Prostate gland (tissue), 2 donors: ENCODE measurements around the gene PIGW. TPM values are rescaled to one million over a fixed set of nuclear protein-coding genes. Genes with fewer than 3 reads are reported as not detected.
A peak's percentile ranks its signal among the peaks of the same experiment; 100 is the strongest.

Experiments
- DNase-seq: peaks from one replicate; pipeline ENCODE4 v3.0.0-alpha.2; 2019; ENCODE audit warnings: low spot score
- H3K27ac ChIP-seq, 2 donors: fragments of 200-600 bp; sonication (generic); 2 replicates each; pipeline ENCODE4 v1.5.1; 2017 to 2019
- H3K27me3 ChIP-seq: fragments of 200-600 bp; sonication (generic); replicated peaks from 2 replicates; pipeline ENCODE4 v1.5.1; 2019; ENCODE audit not compliant: insufficient read depth
- H3K36me3 ChIP-seq, 2 donors: fragments of 200-600 bp; sonication (generic); 1 replicate in 1 of 2; 2 replicates in 1 of 2; pipeline versions ENCODE4 v1.5.1 to v1.8.1; 2017 to 2019
- H3K4me1 ChIP-seq: fragments of 200-600 bp; sonication (generic); replicated peaks from 2 replicates; pipeline ENCODE4 v1.5.1; 2019
- H3K4me3 ChIP-seq, 2 donors: fragments of 200-600 bp; sonication (generic); 2 replicates each; pipeline ENCODE4 v1.5.1; 2017 to 2019
- H3K9me3 ChIP-seq: fragments of 200-600 bp; sonication (generic); 2 replicates; pipeline ENCODE4 v1.5.1; 2017
- CTCF ChIP-seq, 4 experiments: fragments of 200-600 bp in 2 of 4; fragments of 450-650 bp in 2 of 4; sonication (generic) in 2 of 4; IDR thresholded peaks; 1 replicate in 3 of 4; 2 replicates in 1 of 4; pipeline ENCODE4 v1.5.1; 2016 to 2019; ENCODE audit warnings: antibody characterized with exemption in 4 of 4, mild to moderate bottlenecking in 2 of 4, moderate library complexity in 2 of 4
- POLR2A ChIP-seq: fragments of 450-650 bp; IDR thresholded peaks from one replicate; pipeline ENCODE4 v1.6.1; 2016; ENCODE audit warnings: antibody characterized with exemption, mild to moderate bottlenecking
- POLR2AphosphoS5 ChIP-seq: sonication (generic); formaldehyde crosslinking; IDR thresholded peaks from one replicate; pipeline ENCODE4 v1.6.1; 2017; ENCODE audit warnings: antibody characterized with exemption
- WGBS: methylation state at CpG from one replicate; pipeline ENCODE4 v1.1.5; 2018; 5-methylcytosine and 5-hydroxymethylcytosine counted together
- intact Hi-C: fragments of 100-400 bp; cut with DNase I; formaldehyde crosslinking; loops from one replicate; pipeline ENCODE4 v1.14.2; 2022
- total RNA-seq, 2 donors: library from RNA; depleted of rRNA; stranded (reverse); fragments of >200 nt; gene quantifications; one replicate each; pipeline ENCODE4 v1.1.0, GENCODE V29; 2016

Gene PIGW
- total RNA-seq, 2 donors from 2014 or later, result 6.4 to 7.1 TPM

DNA sequence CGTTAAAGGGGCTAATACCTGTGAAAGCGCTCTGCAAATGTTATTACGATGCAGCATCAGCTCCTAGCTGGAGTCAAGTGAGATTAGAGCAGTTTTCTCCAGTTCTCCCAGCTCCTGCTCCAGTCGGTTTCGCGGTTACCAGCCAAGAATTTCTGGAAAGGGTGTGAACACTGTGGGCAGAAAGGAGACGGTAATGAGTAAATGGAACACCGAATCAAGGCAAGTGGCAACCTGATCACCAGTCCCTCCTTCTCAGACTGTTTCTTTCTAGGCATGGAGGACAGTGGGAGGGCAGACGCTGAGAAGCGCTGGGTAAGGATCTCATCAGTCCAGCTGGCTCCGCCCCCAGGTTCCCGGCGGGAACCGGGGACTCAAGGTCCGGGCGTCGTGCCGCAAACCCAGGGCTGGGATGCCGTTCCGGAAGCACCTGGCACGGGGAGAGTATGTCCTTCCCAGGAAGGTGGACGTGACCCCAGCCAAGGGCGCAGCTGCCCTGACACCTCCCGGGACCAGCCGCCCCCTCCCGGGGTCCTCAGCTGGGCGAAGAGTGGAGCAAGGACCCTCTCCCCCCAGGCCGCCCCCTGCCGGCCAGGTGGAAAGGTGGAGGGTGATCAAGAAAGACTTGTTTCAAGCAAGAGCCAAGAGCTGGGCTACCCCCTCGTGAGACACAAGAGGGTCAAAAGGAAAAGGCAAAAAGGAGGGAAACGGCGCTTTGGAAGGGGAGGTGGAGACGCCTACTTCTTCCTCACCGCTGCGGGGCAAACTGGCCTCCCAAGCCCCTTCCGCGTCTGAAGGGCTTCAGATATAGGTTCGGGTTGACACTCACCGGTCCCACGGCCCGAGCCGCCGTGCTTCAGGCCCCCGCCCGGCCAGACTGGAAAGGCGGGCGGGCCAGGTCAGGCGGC, 600 bp upstream of the PIGW start:
- Histone ChIP-seq H3K27me3 (no peaks in the 10 kb centered on the region), H3K27ac (peak overlapping the region; percentile 91 to 95), H3K4me3 (peak overlapping the region; percentile 80 to 85), H3K36me3 (no peaks in the 10 kb centered on the region), H3K4me1 (peaks cover 5% of the 10 kb centered on the region), H3K9me3 (no peaks in the 10 kb centered on the region)
- WGBS, result 5% methylated on average over 47 of the region's 48 CpGs
- TF ChIP-seq POLR2AphosphoS5, result peak; percentile 40
- TF ChIP-seq POLR2A, result peak; percentile 20
- peak in 3 of 4 experiments; percentile 17 to 40 (median 37) for TF ChIP-seq CTCF (IDR thresholded peaks at IDR 0.05)
- intact Hi-C loops, result loop anchor here (5.0 to 10.0 kb wide), 2 partner anchors 47 to 821 kb away; partner anchors contain the start of gene ZNHIT3
- DNase-seq, result peak; percentile 61

DNA sequence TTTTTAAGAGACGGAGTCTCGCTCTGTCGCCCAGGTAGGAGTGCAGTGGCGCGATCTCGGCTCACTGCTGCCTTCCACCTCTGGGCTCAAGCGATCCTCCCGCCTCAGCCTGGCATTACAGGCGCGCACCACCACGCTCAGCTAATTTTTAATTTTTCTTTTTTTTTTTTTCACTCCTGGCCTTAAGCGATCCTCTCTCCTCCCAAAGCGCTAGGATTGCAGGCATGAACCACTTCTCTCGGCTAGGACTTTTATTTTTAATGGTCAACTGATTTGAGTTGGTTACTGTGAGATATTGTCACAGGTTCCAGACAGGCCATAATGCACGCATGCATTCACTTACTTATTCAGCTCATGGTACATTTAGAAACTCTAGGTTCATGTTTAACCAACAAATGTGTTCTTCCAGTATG, 888 bp downstream of the PIGW start:
- peak overlapping the region; percentile 91 to 95 for H3K27ac ChIP-seq
- H3K4me3 ChIP-seq, result peak overlapping the region; percentile 80 to 85
- H3K27me3 ChIP-seq, result no peaks in the 10 kb centered on the region
- H3K36me3 ChIP-seq, result no peaks in the 10 kb centered on the region
- DNase-seq, result no peak
- peaks cover 5% of the 10 kb centered on the region for H3K4me1 ChIP-seq
- H3K9me3 ChIP-seq, result no peaks in the 10 kb centered on the region
- WGBS, result 7% methylated on average over 15 of the region's 15 CpGs
- intact Hi-C loops, result loop anchor here (10.0 kb wide), 1 partner anchor 819 kb away; no protein-coding TSS in a partner anchor
- no peak for TF ChIP-seq CTCF (IDR thresholded peaks at IDR 0.05)
- TF ChIP-seq POLR2AphosphoS5, result no peak
- TF ChIP-seq POLR2A, result no peak

DNA sequence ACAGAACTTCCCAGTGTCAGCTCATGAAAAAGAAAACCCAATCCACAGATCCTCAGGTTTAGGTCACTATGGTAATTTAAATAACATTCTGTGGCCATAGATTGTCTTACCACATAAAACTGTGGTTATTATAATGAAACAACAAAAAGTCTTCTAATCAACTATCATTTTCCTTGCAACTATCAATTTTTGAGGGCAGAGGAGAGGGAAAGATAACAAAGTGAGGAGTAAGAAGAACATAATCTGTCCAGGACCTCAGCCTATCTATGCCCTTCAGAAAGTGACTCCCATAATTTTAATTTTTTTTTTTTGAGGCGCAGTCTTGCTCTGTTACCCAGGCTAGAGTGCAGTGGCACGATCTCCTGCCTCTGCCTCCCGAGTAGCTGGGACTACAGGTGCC, 5.9 kb downstream of the PIGW start:
- intact Hi-C loops, result no loop called here
- Histone ChIP-seq H3K9me3 (no peaks in the 10 kb centered on the region), H3K27me3 (no peaks in the 10 kb centered on the region), H3K27ac (no peak overlapping the region), H3K36me3 (no peaks in the 10 kb centered on the region), H3K4me3 (no peak overlapping the region), H3K4me1 (no peaks in the 10 kb centered on the region)
- DNase-seq, result no peak
- 94% methylated on average over 3 of the region's 3 CpGs for WGBS
- TF ChIP-seq POLR2AphosphoS5 (no peak), CTCF (IDR thresholded peaks at IDR 0.05) (no peak), POLR2A (no peak)

DNA sequence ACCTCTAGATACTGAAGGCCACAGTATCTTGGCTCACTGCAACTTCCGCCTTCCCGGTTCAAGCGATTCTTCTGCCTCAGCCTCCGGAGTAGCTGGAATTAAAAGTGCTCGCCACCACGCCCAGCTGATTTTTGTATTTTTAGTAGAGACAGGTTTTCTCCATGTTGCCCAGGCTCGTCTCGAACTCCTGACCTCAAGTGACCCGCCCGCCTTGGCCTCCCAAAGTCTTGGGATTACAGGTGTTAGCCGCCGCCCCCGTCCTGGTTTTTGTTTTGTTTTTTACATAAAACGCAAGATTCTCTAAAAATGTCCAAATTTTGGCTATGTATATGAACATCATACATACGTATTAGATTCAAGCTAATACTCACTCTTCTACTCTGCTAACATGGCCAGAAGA, 8.0 kb downstream of the PIGW start:
- peaks cover 6% of the 10 kb centered on the region for H3K4me1 ChIP-seq
- no peaks in the 10 kb centered on the region for H3K36me3 ChIP-seq
- no peak for DNase-seq
- no peaks in the 10 kb centered on the region for H3K9me3 ChIP-seq
- no peak for TF ChIP-seq POLR2A
- no peak for TF ChIP-seq CTCF (IDR thresholded peaks at IDR 0.05)
- TF ChIP-seq POLR2AphosphoS5, result no peak
- no peak overlapping the region for H3K4me3 ChIP-seq
- intact Hi-C loops, result no loop called here
- no peaks in the 10 kb centered on the region for H3K27me3 ChIP-seq
- 95% methylated on average over 14 of the region's 15 CpGs for WGBS
- no peak overlapping the region for H3K27ac ChIP-seq

- Histone ChIP-seq H3K4me1 (peaks cover 10% of the 10 kb centered on the region), H3K9me3 (no peaks in the 10 kb centered on the region), H3K27ac (peak overlapping the region; percentile 100), H3K27me3 (no peaks in the 10 kb centered on the region), H3K36me3 (no peaks in the 10 kb centered on the region), H3K4me3 (peak overlapping the region; percentile 99 to 100)
- intact Hi-C loops, result no loop called here
- TF ChIP-seq POLR2AphosphoS5 (peak; percentile 3), POLR2A (peak; percentile 27), CTCF (IDR thresholded peaks at IDR 0.05) (peak in 1 of 4 experiments; percentile 37)
- peak; percentile 36 for DNase-seq
- 0% methylated on average over 10 of the region's 10 CpGs for WGBS
Observed at GRCh38 chr17:36544044-36544306, 9.2 kb downstream of the PIGW start.
